ENCODE results near the gene HCRTR1.

- TF ChIP-seq POLR2A (IDR thresholded peaks at IDR 0.05) (no peak), POLR2AphosphoS5 (IDR thresholded peaks at IDR 0.05) (no peak)
- TF ChIP-seq, protein P1, sequence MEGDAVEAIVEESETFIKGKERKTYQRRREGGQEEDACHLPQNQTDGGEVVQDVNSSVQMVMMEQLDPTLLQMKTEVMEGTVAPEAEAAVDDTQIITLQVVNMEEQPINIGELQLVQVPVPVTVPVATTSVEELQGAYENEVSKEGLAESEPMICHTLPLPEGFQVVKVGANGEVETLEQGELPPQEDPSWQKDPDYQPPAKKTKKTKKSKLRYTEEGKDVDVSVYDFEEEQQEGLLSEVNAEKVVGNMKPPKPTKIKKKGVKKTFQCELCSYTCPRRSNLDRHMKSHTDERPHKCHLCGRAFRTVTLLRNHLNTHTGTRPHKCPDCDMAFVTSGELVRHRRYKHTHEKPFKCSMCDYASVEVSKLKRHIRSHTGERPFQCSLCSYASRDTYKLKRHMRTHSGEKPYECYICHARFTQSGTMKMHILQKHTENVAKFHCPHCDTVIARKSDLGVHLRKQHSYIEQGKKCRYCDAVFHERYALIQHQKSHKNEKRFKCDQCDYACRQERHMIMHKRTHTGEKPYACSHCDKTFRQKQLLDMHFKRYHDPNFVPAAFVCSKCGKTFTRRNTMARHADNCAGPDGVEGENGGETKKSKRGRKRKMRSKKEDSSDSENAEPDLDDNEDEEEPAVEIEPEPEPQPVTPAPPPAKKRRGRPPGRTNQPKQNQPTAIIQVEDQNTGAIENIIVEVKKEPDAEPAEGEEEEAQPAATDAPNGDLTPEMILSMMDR (IDR thresholded peaks at IDR 0.05 in 8 of 11, conservative IDR thresholded peaks at IDR 0.05 in 3 of 11) = no peak
Measured at GRCh38 chr1:31615939-31616338, 1.6 kb upstream of the HCRTR1 start.

Measured in spleen (tissue), 7 donors.